ENCODE measurements around the gene EP400.

The EP400 gene

GRCh38 chr12:132069336-132069985, 119.7 kb downstream of the EP400 start:
- no peak overlapping the region for H4K91ac ChIP-seq (ENCODE audit: low read depth, low read length, poor library complexity)
- WGBS, 2 donors (ENCODE audit: extremely low coverage in 2 of 2, insufficient read length in 2 of 2, insufficient replicate concordance in 1 of 2) = no CpG with 5 or more reads among the region's 26 CpGs
- H3K18ac ChIP-seq (ENCODE audit: low read length) = no peak overlapping the region
- no peak overlapping the region for H3K14ac ChIP-seq (ENCODE audit: low read length)
- no peak overlapping the region for H2BK5ac ChIP-seq (ENCODE audit: low read length)
- H2BK15ac ChIP-seq (ENCODE audit: low read length) = no peak overlapping the region
- no peak for DNase-seq (ENCODE audit: low spot score)
- no peaks in the 10 kb centered on the region for H3K79me1 ChIP-seq (ENCODE audit: low read depth, low read length)
- no peak overlapping the region for H3K9ac ChIP-seq (ENCODE audit: low read depth, low read length, poor library complexity)
- H3K4ac ChIP-seq (ENCODE audit: low read length) = no peak overlapping the region
- H4K8ac ChIP-seq (ENCODE audit: low read depth, low read length) = no peak overlapping the region
- H2BK120ac ChIP-seq (ENCODE audit: low read depth, low read length) = no peak overlapping the region
- H3K4me1 ChIP-seq (ENCODE audit: control insufficient read depth in 2 of 2, insufficient read depth in 1 of 2, low read depth in 1 of 2, low read length in 2 of 2) = no peaks in the 10 kb centered on the region
- H3K4me3 ChIP-seq (ENCODE audit: low read length in 2 of 2) = no peak overlapping the region
- no peak overlapping the region for H2BK12ac ChIP-seq (ENCODE audit: low read length)
- no peak overlapping the region for H3K27ac ChIP-seq (replicated peaks; ENCODE audit: low read length)
- no peak overlapping the region for H2AK5ac ChIP-seq (ENCODE audit: low read depth, low read length)
- no peaks in the 10 kb centered on the region for H3K9me3 ChIP-seq (replicated peaks in 1 of 2; ENCODE audit: control insufficient read depth in 2 of 2, insufficient read depth in 1 of 2, low read depth in 1 of 2, low read length in 2 of 2)
- no peaks in the 10 kb centered on the region for H3K27me3 ChIP-seq (ENCODE audit: control insufficient read depth in 3 of 3, insufficient read depth in 3 of 3, low read depth in 1 of 3, low read length in 3 of 3)
- H3K23ac ChIP-seq (ENCODE audit: low read depth, low read length, poor library complexity) = peak overlapping the region; percentile 53
- H3K4me2 ChIP-seq (ENCODE audit: insufficient read depth, low read length, poor library complexity, severe bottlenecking) = no peak overlapping the region
- H3K36me3 ChIP-seq (replicated peaks in 1 of 2; ENCODE audit: control insufficient read depth in 2 of 2, insufficient read depth in 2 of 2, low read length in 2 of 2) = peaks cover 51 to 98% of the 10 kb centered on the region in 2 donors
- no peak overlapping the region for H2AFZ ChIP-seq (ENCODE audit: low read length)

- H3K4ac ChIP-seq (ENCODE audit: low read length) = no peak overlapping the region
- H3K9ac ChIP-seq (ENCODE audit: low read depth, low read length, poor library complexity) = no peak overlapping the region
- H2BK12ac ChIP-seq (ENCODE audit: low read length) = no peak overlapping the region
- H4K91ac ChIP-seq (ENCODE audit: low read depth, low read length, poor library complexity) = no peak overlapping the region
- WGBS, 2 donors (ENCODE audit: extremely low coverage in 2 of 2, insufficient read length in 2 of 2, insufficient replicate concordance in 1 of 2) = no CpG with 5 or more reads among the region's 8 CpGs
- H3K18ac ChIP-seq (ENCODE audit: low read length) = no peak overlapping the region
- no peak overlapping the region for H2BK5ac ChIP-seq (ENCODE audit: low read length)
- no peak overlapping the region for H3K14ac ChIP-seq (ENCODE audit: low read length)
- no peak overlapping the region for H3K4me3 ChIP-seq (ENCODE audit: low read length in 2 of 2)
- no peak overlapping the region for H2AK5ac ChIP-seq (ENCODE audit: low read depth, low read length)
- DNase-seq (ENCODE audit: low spot score) = no peak
- no peaks in the 10 kb centered on the region for H3K79me1 ChIP-seq (ENCODE audit: low read depth, low read length)
- no peak overlapping the region for H2BK15ac ChIP-seq (ENCODE audit: low read length)
- no peak overlapping the region for H4K8ac ChIP-seq (ENCODE audit: low read depth, low read length)
- H2BK120ac ChIP-seq (ENCODE audit: low read depth, low read length) = no peak overlapping the region
- no peak overlapping the region for H3K23ac ChIP-seq (ENCODE audit: low read depth, low read length, poor library complexity)
- H3K27ac ChIP-seq (replicated peaks; ENCODE audit: low read length) = no peak overlapping the region
- no peak overlapping the region for H3K4me2 ChIP-seq (ENCODE audit: insufficient read depth, low read length, poor library complexity, severe bottlenecking)
- no peaks in the 10 kb centered on the region for H3K4me1 ChIP-seq (ENCODE audit: control insufficient read depth in 2 of 2, insufficient read depth in 1 of 2, low read depth in 1 of 2, low read length in 2 of 2)
- H2AFZ ChIP-seq (ENCODE audit: low read length) = no peak overlapping the region
- no peaks in the 10 kb centered on the region for H3K9me3 ChIP-seq (replicated peaks in 1 of 2; ENCODE audit: control insufficient read depth in 2 of 2, insufficient read depth in 1 of 2, low read depth in 1 of 2, low read length in 2 of 2)
- peaks cover 49 to 98% of the 10 kb centered on the region in 2 donors for H3K36me3 ChIP-seq (replicated peaks in 1 of 2; ENCODE audit: control insufficient read depth in 2 of 2, insufficient read depth in 2 of 2, low read length in 2 of 2)
- H3K27me3 ChIP-seq (ENCODE audit: control insufficient read depth in 3 of 3, insufficient read depth in 3 of 3, low read depth in 1 of 3, low read length in 3 of 3) = no peaks in the 10 kb centered on the region
These were observed 120.6 kb downstream of the EP400 start for GRCh38 chr12:132070298-132070697.

- Histone ChIP-seq H2BK120ac (ENCODE audit: low read depth, low read length) (no peak overlapping the region), H3K9ac (ENCODE audit: low read depth, low read length, poor library complexity) (no peak overlapping the region), H3K4me3 (ENCODE audit: low read length in 2 of 2) (no peak overlapping the region), H3K14ac (ENCODE audit: low read length) (no peak overlapping the region), H3K27me3 (ENCODE audit: control insufficient read depth in 3 of 3, insufficient read depth in 3 of 3, low read depth in 1 of 3, low read length in 3 of 3) (no peaks in the 10 kb centered on the region), H2AK5ac (ENCODE audit: low read depth, low read length) (no peak overlapping the region), H3K4me1 (ENCODE audit: control insufficient read depth in 2 of 2, insufficient read depth in 1 of 2, low read depth in 1 of 2, low read length in 2 of 2) (no peaks in the 10 kb centered on the region), H3K27ac (replicated peaks; ENCODE audit: low read length) (no peak overlapping the region), H3K23ac (ENCODE audit: low read depth, low read length, poor library complexity) (no peak overlapping the region), H4K8ac (ENCODE audit: low read depth, low read length) (no peak overlapping the region), H2BK15ac (ENCODE audit: low read length) (no peak overlapping the region), H3K9me3 (replicated peaks in 1 of 2; ENCODE audit: control insufficient read depth in 2 of 2, insufficient read depth in 1 of 2, low read depth in 1 of 2, low read length in 2 of 2) (no peaks in the 10 kb centered on the region), H3K4me2 (ENCODE audit: insufficient read depth, low read length, poor library complexity, severe bottlenecking) (no peak overlapping the region), H2AFZ (ENCODE audit: low read length) (no peak overlapping the region), H3K36me3 (replicated peaks in 1 of 2; ENCODE audit: control insufficient read depth in 2 of 2, insufficient read depth in 2 of 2, low read length in 2 of 2) (peaks cover 47 to 98% of the 10 kb centered on the region in 2 donors), H3K4ac (ENCODE audit: low read length) (no peak overlapping the region), H4K91ac (ENCODE audit: low read depth, low read length, poor library complexity) (no peak overlapping the region), H3K79me1 (ENCODE audit: low read depth, low read length) (no peaks in the 10 kb centered on the region), H2BK5ac (ENCODE audit: low read length) (no peak overlapping the region), H2BK12ac (ENCODE audit: low read length) (no peak overlapping the region), H3K18ac (ENCODE audit: low read length) (no peak overlapping the region)
- WGBS, 2 donors (ENCODE audit: extremely low coverage in 2 of 2, insufficient read length in 2 of 2, insufficient replicate concordance in 1 of 2) = no CpG with 5 or more reads among the region's 12 CpGs
- no peak for DNase-seq (ENCODE audit: low spot score)
These were observed 121.5 kb downstream of the EP400 start for GRCh38 chr12:132071040-132071810.

- Histone ChIP-seq H3K23ac (ENCODE audit: low read depth, low read length, poor library complexity) (no peak overlapping the region), H2BK12ac (ENCODE audit: low read length) (no peak overlapping the region), H3K79me1 (ENCODE audit: low read depth, low read length) (no peaks in the 10 kb centered on the region), H4K8ac (ENCODE audit: low read depth, low read length) (no peak overlapping the region), H3K27me3 (ENCODE audit: control insufficient read depth in 3 of 3, insufficient read depth in 3 of 3, low read depth in 1 of 3, low read length in 3 of 3) (no peaks in the 10 kb centered on the region), H3K4me2 (ENCODE audit: insufficient read depth, low read length, poor library complexity, severe bottlenecking) (no peak overlapping the region), H4K91ac (ENCODE audit: low read depth, low read length, poor library complexity) (no peak overlapping the region), H3K18ac (ENCODE audit: low read length) (no peak overlapping the region), H3K4ac (ENCODE audit: low read length) (no peak overlapping the region), H3K4me3 (ENCODE audit: low read length in 2 of 2) (no peak overlapping the region), H2BK5ac (ENCODE audit: low read length) (no peak overlapping the region), H2BK120ac (ENCODE audit: low read depth, low read length) (no peak overlapping the region), H2BK15ac (ENCODE audit: low read length) (no peak overlapping the region), H3K27ac (replicated peaks; ENCODE audit: low read length) (no peak overlapping the region), H2AFZ (ENCODE audit: low read length) (no peak overlapping the region), H3K36me3 (replicated peaks in 1 of 2; ENCODE audit: control insufficient read depth in 2 of 2, insufficient read depth in 2 of 2, low read length in 2 of 2) (peaks cover 45 to 98% of the 10 kb centered on the region in 2 donors), H3K14ac (ENCODE audit: low read length) (no peak overlapping the region), H3K9me3 (replicated peaks in 1 of 2; ENCODE audit: control insufficient read depth in 2 of 2, insufficient read depth in 1 of 2, low read depth in 1 of 2, low read length in 2 of 2) (no peaks in the 10 kb centered on the region), H3K9ac (ENCODE audit: low read depth, low read length, poor library complexity) (no peak overlapping the region), H3K4me1 (ENCODE audit: control insufficient read depth in 2 of 2, insufficient read depth in 1 of 2, low read depth in 1 of 2, low read length in 2 of 2) (no peaks in the 10 kb centered on the region), H2AK5ac (ENCODE audit: low read depth, low read length) (no peak overlapping the region)
- no CpG with 5 or more reads among the region's 14 CpGs for WGBS, 2 donors (ENCODE audit: extremely low coverage in 2 of 2, insufficient read length in 2 of 2, insufficient replicate concordance in 1 of 2)
- no peak for DNase-seq (ENCODE audit: low spot score)
These were observed 122.2 kb downstream of the EP400 start for GRCh38 chr12:132071830-132072384.
